HCT116 (cell line): ENCODE data around the gene BEGAIN. TPM values are rescaled to one million over a fixed set of nuclear protein-coding genes. Genes with fewer than 3 reads are reported as not detected.

ENCODE experiments used
- ATAC-seq: fragments of 200-7000 bp; cut with Tn5 transposase; 2 replicates; pipeline ENCODE4 v1.9.1; 2020; ENCODE audit warnings: mild to moderate bottlenecking, moderate library complexity
- BruUV-seq: library from RNA; stranded (reverse); fragments of 400-500 nt; replicated peaks from 2 replicates; lab custom pipeline; 2021; lab: Mats Ljungman, UMichigan
- CTCF ChIA-PET: fragments of 300-600 bp; sonication (Branson Sonifier 250); formaldehyde crosslinking; loops from one replicate; lab custom pipeline; 2021; ENCODE audit warnings: antibody characterized with exemption; lab: Charles Lee
- POLR2A ChIA-PET: fragments of 300-600, 350-600 bp; sonication (Branson Sonifier 250); formaldehyde crosslinking; loops from one replicate; lab custom pipeline; 2021; ENCODE audit warnings: antibody characterized with exemption; lab: Charles Lee
- RAD21 ChIA-PET, 2 experiments: fragments of 300-600 bp; sonication (Branson Sonifier 250); formaldehyde crosslinking; loops; one replicate each; lab custom pipeline; 2023; ENCODE audit warnings: low total read pairs in 2 of 2; ENCODE audit not compliant: uncharacterized antibody in 2 of 2, unreplicated experiment in 2 of 2, low non-redundant PET in 1 of 2; lab: Charles Lee
- DNase-seq: peaks from one replicate; pipeline ENCODE4 v3.0.0-alpha.2; 2010; ENCODE audit warnings: low read depth, low spot score
- H2AFZ ChIP-seq: fragments of 200-600 bp; shearing (Covaris generic), sonication (generic); 2 replicates; pipeline ENCODE4 v1.6.1; 2017; ENCODE audit warnings: low read depth, mixed run types, mixed read lengths, antibody characterized with exemption, low read length; ENCODE audit not compliant: poor library complexity, severe bottlenecking
- H3K27ac ChIP-seq: 2 replicates; pipeline ENCODE4 v1.5.1; 2012; ENCODE audit warnings: low read depth, low read length
- H3K27me3 ChIP-seq: fragments of 200-600 bp; sonication (generic); 2 replicates; pipeline ENCODE4 v1.6.1; 2016; ENCODE audit warnings: mixed run types, low read length, mixed read lengths; ENCODE audit not compliant: insufficient read depth
- H3K36me3 ChIP-seq, 2 experiments: fragments of 200-500 bp in 1 of 2; fragments of 200-600 bp in 1 of 2; sonication (Bioruptor generic) in 1 of 2; sonication (generic) in 1 of 2; 2 replicates each; pipeline versions ENCODE4 v1.5.1 to v1.6.1; 2014 to 2016; ENCODE audit warnings: low read length in 2 of 2, inconsistent platforms in 1 of 2, mixed read lengths in 1 of 2, mixed run types in 1 of 2; ENCODE audit not compliant: insufficient read depth in 2 of 2, control insufficient read depth in 1 of 2
- H3K4me1 ChIP-seq, 2 experiments: fragments of 200-600 bp in 1 of 2; sonication (generic) in 1 of 2; 2 replicates each; pipeline versions ENCODE4 v1.5.1 to v1.6.1; 2012 to 2017; ENCODE audit warnings: low read length in 2 of 2, inconsistent platforms in 1 of 2, mild to moderate bottlenecking in 1 of 2, mixed read lengths in 1 of 2, mixed run types in 1 of 2, moderate library complexity in 1 of 2; ENCODE audit not compliant: insufficient read depth in 2 of 2, control insufficient read depth in 1 of 2
- H3K4me2 ChIP-seq: fragments of 200-600 bp; sonication (generic); 2 replicates; pipeline ENCODE4 v1.6.1; 2017; ENCODE audit warnings: mixed run types, low read length, mixed read lengths
- H3K4me3 ChIP-seq, 2 experiments: fragments of 200-600 bp in 1 of 2; sonication (generic) in 1 of 2; replicated peaks in 1 of 2; 2 replicates each; pipeline ENCODE4 v1.5.1; 2011 to 2016; ENCODE audit warnings: low read length in 2 of 2, control low read depth in 1 of 2, low read depth in 1 of 2, mild to moderate bottlenecking in 1 of 2, mixed read lengths in 1 of 2, mixed run types in 1 of 2
- H3K79me2 ChIP-seq: fragments of 200-600 bp; sonication (generic); 2 replicates; pipeline ENCODE4 v1.6.1; 2017; ENCODE audit warnings: mild to moderate bottlenecking, mixed run types, low read length, moderate library complexity, mixed read lengths; ENCODE audit not compliant: insufficient read depth
- H3K9ac ChIP-seq: fragments of 200-600 bp; sonication (generic); 2 replicates; pipeline ENCODE4 v1.6.1; 2016; ENCODE audit warnings: low read length, mixed read lengths
- H3K9me2 ChIP-seq: fragments of 200-600 bp; sonication (generic), shearing (Covaris generic); 2 replicates; pipeline ENCODE4 v1.6.1; 2017; ENCODE audit warnings: mixed run types, mild to moderate bottlenecking, moderate library complexity; ENCODE audit not compliant: insufficient read depth
- H3K9me3 ChIP-seq, 2 experiments: fragments of 200-500 bp in 1 of 2; fragments of 200-600 bp in 1 of 2; sonication (Bioruptor generic) in 1 of 2; sonication (generic) in 1 of 2; 2 replicates each; pipeline ENCODE4 v1.6.1; 2014 to 2017; ENCODE audit warnings: low read length in 2 of 2, mixed read lengths in 2 of 2, inconsistent platforms in 1 of 2, low read depth in 1 of 2, mild to moderate bottlenecking in 1 of 2, mixed run types in 1 of 2, moderate library complexity in 1 of 2; ENCODE audit not compliant: control insufficient read depth in 1 of 2, insufficient read depth in 1 of 2
- H4K20me1 ChIP-seq: fragments of 200-600 bp; sonication (generic), shearing (Covaris generic); 2 replicates; pipeline ENCODE4 v1.6.1; 2017; ENCODE audit warnings: mixed run types, mild to moderate bottlenecking, moderate library complexity; ENCODE audit not compliant: insufficient read depth
- CBX3 ChIP-seq: IDR thresholded peaks from 2 replicates; pipeline ENCODE4 v1.6.1; 2012; ENCODE audit warnings: low read depth
- CTCF ChIP-seq, 3 experiments: fragments of 200-600 bp in 1 of 3; sonication (generic) in 1 of 3; IDR thresholded peaks in 2 of 3; conservative IDR thresholded peaks in 1 of 3; 2 replicates each; pipeline ENCODE4 v1.5.1; 2012 to 2017; ENCODE audit warnings: low read depth in 2 of 3, low read length in 2 of 3, antibody characterized with exemption in 1 of 3, borderline replicate concordance in 1 of 3, control low read depth in 1 of 3, mild to moderate bottlenecking in 1 of 3, mixed read lengths in 1 of 3, mixed run types in 1 of 3, moderate library complexity in 1 of 3; ENCODE audit not compliant: insufficient read depth in 1 of 3
- ELF1 ChIP-seq: IDR thresholded peaks from 2 replicates; pipeline ENCODE4 v1.6.1; 2012; ENCODE audit warnings: low read depth, borderline replicate concordance
- EZH2 ChIP-seq: fragments of 200-600 bp; sonication (generic); IDR thresholded peaks from 2 replicates; pipeline ENCODE4 v1.6.1; 2017; ENCODE audit warnings: antibody characterized with exemption, mixed run types
- EZH2phosphoT487 ChIP-seq: fragments of 200-600 bp; IDR thresholded peaks from 2 replicates; pipeline ENCODE4 v1.6.1; 2018; ENCODE audit warnings: antibody characterized with exemption, borderline replicate concordance
- FOSL1 ChIP-seq: IDR thresholded peaks from 2 replicates; pipeline ENCODE4 v1.6.1; 2012; ENCODE audit warnings: low read depth
- JUND ChIP-seq: IDR thresholded peaks from 2 replicates; pipeline ENCODE4 v1.6.1; 2012
- POLR2A ChIP-seq: IDR thresholded peaks from 2 replicates; pipeline ENCODE4 v1.7.0; 2011; ENCODE audit warnings: borderline replicate concordance; ENCODE audit not compliant: insufficient read depth, insufficient read length; ENCODE audit errors: extremely low read depth
- SRF ChIP-seq: IDR thresholded peaks from 2 replicates; pipeline ENCODE4 v1.6.1; 2012; ENCODE audit warnings: low read depth
- YY1 ChIP-seq: IDR thresholded peaks from 2 replicates; pipeline ENCODE4 v1.6.1; 2011; ENCODE audit warnings: low read length, low read depth, moderate library complexity, mild to moderate bottlenecking; ENCODE audit not compliant: insufficient replicate concordance; ENCODE audit errors: extremely low read depth
- ZBTB33 ChIP-seq: IDR thresholded peaks from 2 replicates; pipeline ENCODE4 v1.6.1; 2011; ENCODE audit warnings: mild to moderate bottlenecking, low read length, moderate library complexity; ENCODE audit not compliant: insufficient replicate concordance; ENCODE audit errors: extremely low read depth
- ZFX ChIP-seq: fragments of 450-650 bp; IDR thresholded peaks from 2 replicates; pipeline ENCODE4 v1.6.1; 2017
- intact Hi-C: fragments of 100-400 bp; cut with micrococcal nuclease; formaldehyde crosslinking; loops from 2 replicates; pipeline ENCODE4 v1.10.0; 2022
- total RNA-seq: library from RNA; stranded (reverse); gene quantifications from one replicate; pipeline ENCODE4 v1.2.1, GENCODE V29; 2021; ENCODE audit not compliant: unreplicated experiment
- TF ChIP-seq, protein P1 (sequence below): IDR thresholded peaks from 2 replicates; pipeline ENCODE4 v1.6.1; 2012
- TF ChIP-seq, protein P2 (sequence below): IDR thresholded peaks from 2 replicates; pipeline ENCODE4 v1.6.1; 2012; ENCODE audit warnings: low read depth
- TF ChIP-seq, protein P3 (sequence below): IDR thresholded peaks from 2 replicates; pipeline ENCODE4 v1.6.1; 2012

Gene BEGAIN
- total RNA-seq, 1 experiment from 2014 or later = 8.5 TPM

GRCh38 chr14:100528962-100529560 lies 58.2 kb downstream of the BEGAIN start:
- ChIA-PET RAD21 (no interaction called here), POLR2A (no interaction called here)

More at GRCh38 chr14:100528962-100529560, 58.2 kb downstream of the BEGAIN start:
- no peaks in the 10 kb centered on the region for H3K9me3 ChIP-seq
- no peak for TF ChIP-seq CTCF (IDR thresholded peaks at IDR 0.05 in 2 of 3, conservative IDR thresholded peaks at IDR 0.05 in 1 of 3; ENCODE audit: borderline replicate concordance in 1 of 3, insufficient read depth in 1 of 3, low read depth in 2 of 3, low read length in 2 of 3)
- TF ChIP-seq, protein P1, sequence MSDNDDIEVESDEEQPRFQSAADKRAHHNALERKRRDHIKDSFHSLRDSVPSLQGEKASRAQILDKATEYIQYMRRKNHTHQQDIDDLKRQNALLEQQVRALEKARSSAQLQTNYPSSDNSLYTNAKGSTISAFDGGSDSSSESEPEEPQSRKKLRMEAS = no peak
- TF ChIP-seq CBX3 = no peak
- TF ChIP-seq FOSL1 = no peak
- TF ChIP-seq ELF1 = no peak
- TF ChIP-seq, protein P2, sequence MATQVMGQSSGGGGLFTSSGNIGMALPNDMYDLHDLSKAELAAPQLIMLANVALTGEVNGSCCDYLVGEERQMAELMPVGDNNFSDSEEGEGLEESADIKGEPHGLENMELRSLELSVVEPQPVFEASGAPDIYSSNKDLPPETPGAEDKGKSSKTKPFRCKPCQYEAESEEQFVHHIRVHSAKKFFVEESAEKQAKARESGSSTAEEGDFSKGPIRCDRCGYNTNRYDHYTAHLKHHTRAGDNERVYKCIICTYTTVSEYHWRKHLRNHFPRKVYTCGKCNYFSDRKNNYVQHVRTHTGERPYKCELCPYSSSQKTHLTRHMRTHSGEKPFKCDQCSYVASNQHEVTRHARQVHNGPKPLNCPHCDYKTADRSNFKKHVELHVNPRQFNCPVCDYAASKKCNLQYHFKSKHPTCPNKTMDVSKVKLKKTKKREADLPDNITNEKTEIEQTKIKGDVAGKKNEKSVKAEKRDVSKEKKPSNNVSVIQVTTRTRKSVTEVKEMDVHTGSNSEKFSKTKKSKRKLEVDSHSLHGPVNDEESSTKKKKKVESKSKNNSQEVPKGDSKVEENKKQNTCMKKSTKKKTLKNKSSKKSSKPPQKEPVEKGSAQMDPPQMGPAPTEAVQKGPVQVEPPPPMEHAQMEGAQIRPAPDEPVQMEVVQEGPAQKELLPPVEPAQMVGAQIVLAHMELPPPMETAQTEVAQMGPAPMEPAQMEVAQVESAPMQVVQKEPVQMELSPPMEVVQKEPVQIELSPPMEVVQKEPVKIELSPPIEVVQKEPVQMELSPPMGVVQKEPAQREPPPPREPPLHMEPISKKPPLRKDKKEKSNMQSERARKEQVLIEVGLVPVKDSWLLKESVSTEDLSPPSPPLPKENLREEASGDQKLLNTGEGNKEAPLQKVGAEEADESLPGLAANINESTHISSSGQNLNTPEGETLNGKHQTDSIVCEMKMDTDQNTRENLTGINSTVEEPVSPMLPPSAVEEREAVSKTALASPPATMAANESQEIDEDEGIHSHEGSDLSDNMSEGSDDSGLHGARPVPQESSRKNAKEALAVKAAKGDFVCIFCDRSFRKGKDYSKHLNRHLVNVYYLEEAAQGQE = no peak
- no peak for TF ChIP-seq JUND
- TF ChIP-seq YY1 = no peak
- no peak for TF ChIP-seq ZBTB33
- TF ChIP-seq EZH2 = no peak
- no peak for TF ChIP-seq POLR2A
- no peak for TF ChIP-seq EZH2phosphoT487
- TF ChIP-seq SRF = no peak
- TF ChIP-seq, protein P3, sequence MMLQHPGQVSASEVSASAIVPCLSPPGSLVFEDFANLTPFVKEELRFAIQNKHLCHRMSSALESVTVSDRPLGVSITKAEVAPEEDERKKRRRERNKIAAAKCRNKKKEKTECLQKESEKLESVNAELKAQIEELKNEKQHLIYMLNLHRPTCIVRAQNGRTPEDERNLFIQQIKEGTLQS = no peak
- TF ChIP-seq ZFX = no peak
- H3K4me2 ChIP-seq = no peak overlapping the region
- no peak overlapping the region for H3K27ac ChIP-seq
- H3K27me3 ChIP-seq = no peaks in the 10 kb centered on the region
- no peaks in the 10 kb centered on the region for H4K20me1 ChIP-seq
- no TSS peak for BruUV-seq
- no peak overlapping the region for H3K4me3 ChIP-seq
- intact Hi-C loops = loop anchor here (5.0 kb wide), 1 partner anchor 118 kb away; no protein-coding TSS in a partner anchor
- H3K36me3 ChIP-seq = no peaks in the 10 kb centered on the region
- no peaks in the 10 kb centered on the region for H3K9me2 ChIP-seq
- H3K9ac ChIP-seq = no peak overlapping the region
- H3K79me2 ChIP-seq = no peaks in the 10 kb centered on the region
- ATAC-seq = no peak
- peaks cover 2 to 9% of the 10 kb centered on the region in 2 experiments; a peak in 3 of 4 replicates for H3K4me1 ChIP-seq
- no peak for DNase-seq
- H2AFZ ChIP-seq = no peak overlapping the region
- CTCF ChIA-PET = no interaction called here
